Endothelial cell of umbilical vein (primary cell): ENCODE measurements around the gene PCGF3. TPM values are rescaled to one million over a fixed set of nuclear protein-coding genes. Genes with fewer than 3 reads are reported as not detected.

Experiments used
- BruUV-seq: library from RNA; stranded (reverse); fragments of 400-500 nt; replicated peaks from 2 replicates; lab custom pipeline; 2021; lab: Mats Ljungman, UMichigan
- CTCF ChIA-PET: fragments of 300-600, 350-600 bp; sonication (Branson Sonifier 250); formaldehyde crosslinking; loops from one replicate; lab custom pipeline; 2021; ENCODE audit warnings: antibody characterized with exemption, inconsistent platforms; lab: Charles Lee
- POLR2A ChIA-PET: fragments of 300-600, 350-600 bp; sonication (Branson Sonifier 250); formaldehyde crosslinking; loops from one replicate; lab custom pipeline; 2021; ENCODE audit warnings: antibody characterized with exemption, inconsistent platforms; lab: Charles Lee
- DNase-seq: peaks from one replicate; pipeline ENCODE4 v3.0.0-alpha.2; 2011; ENCODE audit warnings: low read depth, low spot score
- FAIRE-seq: peaks from 2 replicates; lab custom pipeline; 2011; peaks lifted over from hg19 to GRCh38; lab: Jason Lieb, UNC
- H2AFZ ChIP-seq: 2 replicates; pipeline ENCODE4 v1.6.0; 2012; ENCODE audit warnings: low read depth, low read length, control low read depth, inconsistent platforms
- H3K27ac ChIP-seq: 2 replicates; pipeline ENCODE4 v1.5.1; 2011; ENCODE audit warnings: low read depth, mild to moderate bottlenecking, control low read depth, low read length, moderate library complexity; ENCODE audit not compliant: insufficient read depth
- H3K27me3 ChIP-seq, 2 experiments: 2 replicates each; pipeline versions ENCODE4 v1.6.0 to v1.6.1; 2011; ENCODE audit warnings: low read length in 2 of 2, mixed read lengths in 1 of 2; ENCODE audit not compliant: control insufficient read depth in 2 of 2, insufficient read depth in 2 of 2
- H3K36me3 ChIP-seq, 2 experiments: 2 replicates in 1 of 2; 3 replicates in 1 of 2; pipeline ENCODE4 v1.5.1; 2011; ENCODE audit warnings: low read length in 2 of 2, mild to moderate bottlenecking in 1 of 2, moderate library complexity in 1 of 2; ENCODE audit not compliant: control insufficient read depth in 2 of 2, insufficient read depth in 2 of 2; ENCODE audit errors: extremely low read depth in 1 of 2
- H3K4me1 ChIP-seq: 3 replicates; pipeline ENCODE4 v1.5.1; 2011; ENCODE audit warnings: mild to moderate bottlenecking, low read length; ENCODE audit not compliant: control insufficient read depth, insufficient read depth; ENCODE audit errors: extremely low read depth
- H3K4me2 ChIP-seq: 2 replicates; pipeline ENCODE4 v1.6.1; 2011; ENCODE audit warnings: low read length, control low read depth, mixed read lengths; ENCODE audit not compliant: insufficient read depth
- H3K4me3 ChIP-seq, 3 experiments: fragments of 200-600 bp in 1 of 3; sonication (generic), shearing (Covaris generic) in 1 of 3; replicated peaks in 1 of 3; 2 replicates each; pipeline ENCODE4 v1.5.1; 2011 to 2016; ENCODE audit warnings: control low read depth in 3 of 3, low read length in 3 of 3, mild to moderate bottlenecking in 2 of 3, inconsistent platforms in 1 of 3, low read depth in 1 of 3, moderate library complexity in 1 of 3; ENCODE audit not compliant: insufficient read depth in 1 of 3
- H3K79me2 ChIP-seq: 2 replicates; pipeline ENCODE4 v1.6.0; 2012; ENCODE audit warnings: low read length, inconsistent platforms; ENCODE audit not compliant: control insufficient read depth, insufficient read depth
- H3K9ac ChIP-seq: replicated peaks from 2 replicates; pipeline ENCODE3; 2011; ENCODE audit warnings: low read length, control low read depth; ENCODE audit not compliant: insufficient read depth; ENCODE audit errors: extremely low read depth
- H3K9me1 ChIP-seq: replicated peaks from 3 replicates; pipeline ENCODE4 v1.6.0; 2011; ENCODE audit warnings: mild to moderate bottlenecking, low read length; ENCODE audit not compliant: control insufficient read depth, insufficient read depth; ENCODE audit errors: extremely low read depth
- H3K9me3 ChIP-seq: replicated peaks from 2 replicates; pipeline ENCODE4 v1.5.1; 2012; ENCODE audit warnings: low read length, inconsistent platforms; ENCODE audit not compliant: control insufficient read depth, insufficient read depth
- H4K20me1 ChIP-seq: replicated peaks from 2 replicates; pipeline ENCODE3; 2011; ENCODE audit warnings: mild to moderate bottlenecking, low read length; ENCODE audit not compliant: control insufficient read depth, insufficient read depth; ENCODE audit errors: extremely low read depth
- CTCF ChIP-seq, 2 donors: IDR thresholded peaks; 1 replicate in 1 of 2; 2 replicates in 1 of 2; pipeline ENCODE4 v1.5.1; 2011; ENCODE audit warnings: low read length in 2 of 2, mild to moderate bottlenecking in 2 of 2, moderate library complexity in 2 of 2, control low read depth in 1 of 2, inconsistent platforms in 1 of 2, low read depth in 1 of 2; ENCODE audit not compliant: insufficient read depth in 1 of 2; ENCODE audit errors: extremely low read depth in 1 of 2
- EZH2 ChIP-seq: IDR thresholded peaks from 2 replicates; pipeline ENCODE4 v1.6.1; 2012; ENCODE audit warnings: borderline replicate concordance, low read depth, mild to moderate bottlenecking, moderate library complexity, low read length, inconsistent platforms; ENCODE audit not compliant: severe bottlenecking
- FOS ChIP-seq: IDR thresholded peaks from 2 replicates; pipeline ENCODE4 v1.6.1; 2011; ENCODE audit warnings: mild to moderate bottlenecking, low read length, moderate library complexity, borderline replicate concordance; ENCODE audit not compliant: insufficient read depth
- GATA2 ChIP-seq: IDR thresholded peaks from 2 replicates; pipeline ENCODE4 v1.7.0; 2011; ENCODE audit warnings: low read depth, mild to moderate bottlenecking, moderate library complexity, mixed read lengths, low read length; ENCODE audit not compliant: insufficient read length, insufficient read depth
- JUN ChIP-seq: IDR thresholded peaks from 2 replicates; pipeline ENCODE4 v1.6.1; 2011; ENCODE audit warnings: borderline replicate concordance, low read depth; ENCODE audit not compliant: insufficient read length, insufficient read depth
- MAX ChIP-seq: IDR thresholded peaks from 2 replicates; pipeline ENCODE4 v1.6.1; 2011; ENCODE audit not compliant: insufficient read depth, insufficient read length
- MYC ChIP-seq: IDR thresholded peaks from one replicate; pipeline ENCODE4 v1.6.1; 2011; ENCODE audit warnings: mild to moderate bottlenecking, low read depth, low read length
- POLR2A ChIP-seq: IDR thresholded peaks from 2 replicates; pipeline ENCODE4 v1.6.1; 2012; ENCODE audit warnings: low read depth, mild to moderate bottlenecking, control low read depth, low read length
- POLR2AphosphoS5 ChIP-seq: IDR thresholded peaks from 2 replicates; pipeline ENCODE4 v1.6.1; 2012; ENCODE audit warnings: low read depth, mild to moderate bottlenecking, control low read depth, low read length, moderate library complexity; ENCODE audit not compliant: insufficient read depth
- dilution Hi-C: fragments of 300-500 bp; cut with MboI; formaldehyde crosslinking; loops from one replicate; pipeline ENCODE4 v1.15.0; 2019; ENCODE audit warnings: low sequenced_read_pairs; ENCODE audit not compliant: extremely low pct_ligation_motif_present
- intact Hi-C: fragments of 100-400 bp; cut with micrococcal nuclease; formaldehyde crosslinking; loops from one replicate; pipeline ENCODE4 v1.10.0; 2022
- polyA plus RNA-seq, 4 experiments: library from polyadenylated mRNA; depleted of rRNA in 3 of 4; stranded (reverse) in 3 of 4; unstranded in 1 of 4; fragments of >200 nt; gene quantifications; 2 replicates each; pipeline versions ENCODE4 v1.2.1 to v1.2.3, GENCODE V29; 2011 to 2012; ENCODE audit warnings: missing spikeins in 1 of 4
- total RNA-seq: library from RNA; stranded (reverse); gene quantifications from 2 replicates; pipeline ENCODE4 v1.2.3, GENCODE V29; 2021

The PCGF3 gene
- total and polyA plus RNA-seq, 2 donors (not counting 3 experiments of a cell fraction or from before 2014, with no cell fraction given), result 70.2 to 91.8 TPM

- Histone ChIP-seq H3K27me3 (peaks cover 8 to 9% of the 10 kb centered on the region in 2 experiments), H3K4me2 (no peak overlapping the region), H3K9ac (no peak overlapping the region), H3K79me2 (no peaks in the 10 kb centered on the region), H3K36me3 (no peaks in the 10 kb centered on the region), H2AFZ (no peak overlapping the region), H4K20me1 (no peaks in the 10 kb centered on the region), H3K9me3 (no peaks in the 10 kb centered on the region), H3K4me3 (no peak overlapping the region), H3K4me1 (no peaks in the 10 kb centered on the region), H3K27ac (no peak overlapping the region), H3K9me1 (no peaks in the 10 kb centered on the region)
- intact Hi-C loops, result no loop called here
- dilution Hi-C loops, result no loop called here
- FAIRE-seq (no peak), DNase-seq (no peak)
- CTCF ChIA-PET, result interaction anchor here (1.9 kb wide), 1 partner anchor 20 kb away, joined by 6 read pairs; no protein-coding TSS in a partner anchor
- TF ChIP-seq FOS, result no peak
- TF ChIP-seq CTCF (IDR thresholded peaks at IDR 0.05; ENCODE audit: extremely low read depth in 1 of 2, insufficient read depth in 1 of 2, low read depth in 1 of 2, low read length in 2 of 2), result no peak
- no peak for TF ChIP-seq JUN
- no peak for TF ChIP-seq POLR2A
- TF ChIP-seq EZH2, result no peak
- no peak for TF ChIP-seq POLR2AphosphoS5
- no peak for TF ChIP-seq MYC
- no peak for TF ChIP-seq MAX
- TF ChIP-seq GATA2, result no peak
- POLR2A ChIA-PET, result no interaction called here
- no TSS peak for BruUV-seq
Measured at GRCh38 chr4:814312-814850, 108.7 kb downstream of the PCGF3 start.
